ACHN (cell line): Measurements from ENCODE around the gene MAB21L4.
A peak's percentile ranks its signal among the peaks of the same experiment; 100 is the strongest.

Experiments used
- DNase-seq: peaks from one replicate; pipeline ENCODE4 v3.0.0-alpha.2; 2015
- in situ Hi-C: cut with HindIII; loops from 2 replicates; pipeline ENCODE4 v1.10.0; 2017; ENCODE audit warnings: low sequenced_read_pairs, low pct_ligation_motif_present, low pct_unique_long_range_greater_than_20kb

The MAB21L4 gene

GRCh38 chr2:240926516-240927389, 30.8 kb upstream of the MAB21L4 start:
- in situ Hi-C loops, result no loop called here
- no peak for DNase-seq

GRCh38 chr2:240925568-240926515, 29.9 kb upstream of the MAB21L4 start:
- in situ Hi-C loops, result no loop called here
- DNase-seq, result no peak

GRCh38 chr2:240925191-240925567, 29.2 kb upstream of the MAB21L4 start:
- in situ Hi-C loops, result no loop called here
- DNase-seq, result no peak

- no peak for DNase-seq
- in situ Hi-C loops, result no loop called here
Observed at GRCh38 chr2:240922982-240923537, 27.1 kb upstream of the MAB21L4 start.

GRCh38 chr2:240922245-240922981, 26.5 kb upstream of the MAB21L4 start:
- in situ Hi-C loops, result no loop called here
- DNase-seq, result no peak

GRCh38 chr2:240921995-240922244, 26.0 kb upstream of the MAB21L4 start:
- no peak for DNase-seq

GRCh38 chr2:240921311-240921994, 25.5 kb upstream of the MAB21L4 start:
- in situ Hi-C loops, result no loop called here
- peak; percentile 91 for DNase-seq

More at GRCh38 chr2:240921995-240922244, 26.0 kb upstream of the MAB21L4 start:
- in situ Hi-C loops, result no loop called here

- in situ Hi-C loops, result no loop called here
- peak; percentile 24 for DNase-seq
Observed at GRCh38 chr2:240920783-240921231, 24.9 kb upstream of the MAB21L4 start.

- in situ Hi-C loops, result no loop called here
- no peak for DNase-seq
Observed at GRCh38 chr2:240919786-240920782, 24.1 kb upstream of the MAB21L4 start.

GRCh38 chr2:240919161-240919781, 23.3 kb upstream of the MAB21L4 start:
- in situ Hi-C loops, result no loop called here
- DNase-seq, result no peak

- no peak for DNase-seq
- in situ Hi-C loops, result no loop called here
Observed at GRCh38 chr2:240918258-240919091, 22.5 kb upstream of the MAB21L4 start.

- no peak for DNase-seq
- in situ Hi-C loops, result no loop called here
Observed at GRCh38 chr2:240917684-240918257, 21.8 kb upstream of the MAB21L4 start.

GRCh38 chr2:240917009-240917683, 21.2 kb upstream of the MAB21L4 start:
- in situ Hi-C loops, result no loop called here
- no peak for DNase-seq

GRCh38 chr2:240916571-240917008, 20.6 kb upstream of the MAB21L4 start:
- DNase-seq, result peak; percentile 87
- in situ Hi-C loops, result no loop called here
